H1 (cell line): Measurements from ENCODE around the gene NADK. TPM values are rescaled to one million over a fixed set of nuclear protein-coding genes. Genes with fewer than 3 reads are reported as not detected.

Source experiments
- CTCF ChIA-PET: fragments of 300-600 bp; sonication (Branson Sonifier 250); formaldehyde crosslinking; loops from one replicate; lab custom pipeline; 2021; ENCODE audit not compliant: partially characterized antibody; lab: Charles Lee
- POLR2A ChIA-PET: fragments of 300-600 bp; sonication (Branson Sonifier 250); formaldehyde crosslinking; loops from one replicate; lab custom pipeline; 2021; ENCODE audit warnings: inconsistent platforms; ENCODE audit not compliant: partially characterized antibody; lab: Charles Lee
- DNase-seq, 2 experiments: peaks; one replicate each; pipeline versions ENCODE4 v3.0.0 to v3.0.0-alpha.2; 2010 to 2022; ENCODE audit warnings: low spot score in 2 of 2, low read depth in 1 of 2, mixed read lengths in 1 of 2
- FAIRE-seq: peaks from 2 replicates; lab custom pipeline; 2011; peaks lifted over from hg19 to GRCh38; lab: Jason Lieb, UNC
- H2AFZ ChIP-seq: 2 replicates; pipeline ENCODE4 v1.8.1; 2012; ENCODE audit warnings: low read length, inconsistent platforms
- H2AK5ac ChIP-seq: 2 replicates; pipeline ENCODE4 v1.6.1; 2013; ENCODE audit warnings: low read depth, low read length
- H2BK120ac ChIP-seq: replicated peaks from 2 replicates; pipeline ENCODE3; 2013; ENCODE audit warnings: low read depth, low read length, inconsistent platforms
- H2BK12ac ChIP-seq: 2 replicates; pipeline ENCODE4 v1.6.1; 2013; ENCODE audit warnings: low read depth, low read length
- H2BK15ac ChIP-seq: 2 replicates; pipeline ENCODE4 v1.6.1; 2013; ENCODE audit warnings: low read length
- H2BK20ac ChIP-seq: 2 replicates; pipeline ENCODE4 v1.6.1; 2013; ENCODE audit warnings: low read length
- H2BK5ac ChIP-seq: 2 replicates; pipeline ENCODE4 v1.6.1; 2013; ENCODE audit warnings: low read depth, low read length
- H3K14ac ChIP-seq: 2 replicates; pipeline ENCODE4 v1.6.1; 2013; ENCODE audit warnings: inconsistent platforms; ENCODE audit not compliant: insufficient read length
- H3K18ac ChIP-seq: 2 replicates; pipeline ENCODE4 v1.6.1; 2013; ENCODE audit warnings: low read length; ENCODE audit errors: extremely low read depth
- H3K23ac ChIP-seq: 2 replicates; pipeline ENCODE4 v1.6.1; 2013; ENCODE audit warnings: inconsistent platforms; ENCODE audit not compliant: insufficient read length
- H3K23me2 ChIP-seq: 2 replicates; pipeline ENCODE4 v1.6.1; 2013; ENCODE audit warnings: low read depth, low read length
- H3K27ac ChIP-seq: 2 replicates; pipeline ENCODE4 v1.6.1; 2011; ENCODE audit warnings: low read depth, low read length, inconsistent platforms
- H3K27me3 ChIP-seq, 4 experiments: replicated peaks in 1 of 4; 1 replicate in 1 of 4; 2 replicates in 3 of 4; pipeline versions ENCODE4 v1.6.1 to v1.8.1; 2011 to 2013; ENCODE audit warnings: low read length in 3 of 4, mild to moderate bottlenecking in 3 of 4, inconsistent platforms in 2 of 4, mixed read lengths in 2 of 4, moderate library complexity in 1 of 4; ENCODE audit not compliant: control insufficient read depth in 3 of 4, insufficient read depth in 3 of 4; ENCODE audit errors: extremely low read depth in 1 of 4
- H3K36me3 ChIP-seq, 4 experiments: 2 replicates each; pipeline versions ENCODE4 v1.6.1 to v1.8.1; 2011 to 2013; ENCODE audit warnings: mild to moderate bottlenecking in 4 of 4, low read length in 3 of 4, moderate library complexity in 2 of 4, control low read depth in 1 of 4, inconsistent platforms in 1 of 4; ENCODE audit not compliant: insufficient read depth in 4 of 4, control insufficient read depth in 2 of 4
- H3K4ac ChIP-seq: replicated peaks from 2 replicates; pipeline ENCODE3; 2013; ENCODE audit warnings: low read length, low read depth, mixed read lengths, inconsistent platforms; ENCODE audit not compliant: insufficient read length
- H3K4me1 ChIP-seq, 4 experiments: replicated peaks in 1 of 4; 1 replicate in 1 of 4; 2 replicates in 3 of 4; pipeline versions ENCODE4 v1.6.1 to v1.8.1; 2011 to 2013; ENCODE audit warnings: low read length in 3 of 4, inconsistent platforms in 2 of 4, mixed read lengths in 1 of 4; ENCODE audit not compliant: insufficient read depth in 4 of 4, control insufficient read depth in 3 of 4
- H3K4me2 ChIP-seq, 2 experiments: 2 replicates each; pipeline versions ENCODE4 v1.6.1 to v1.8.1; 2011 to 2013; ENCODE audit warnings: low read depth in 2 of 2, low read length in 2 of 2, control low read depth in 1 of 2, inconsistent platforms in 1 of 2, mild to moderate bottlenecking in 1 of 2; ENCODE audit not compliant: insufficient read depth in 1 of 2
- H3K4me3 ChIP-seq, 4 experiments: fragments of 200-600, 300-600 bp in 1 of 4; sonication (generic), shearing (Covaris generic), sonication (Bioruptor Twin) in 1 of 4; 2 replicates each; pipeline versions ENCODE4 v1.5.1 to v1.8.1; 2011 to 2016; ENCODE audit warnings: low read length in 4 of 4, low read depth in 3 of 4, control low read depth in 2 of 4, inconsistent platforms in 2 of 4, mild to moderate bottlenecking in 2 of 4, mixed read lengths in 1 of 4, moderate library complexity in 1 of 4; ENCODE audit not compliant: insufficient read depth in 2 of 4; ENCODE audit errors: extremely low read depth in 1 of 4
- H3K56ac ChIP-seq: replicated peaks from 2 replicates; pipeline ENCODE3; 2013; ENCODE audit warnings: low read depth, mild to moderate bottlenecking, mixed read lengths, low read length, inconsistent platforms; ENCODE audit not compliant: insufficient read length
- H3K79me1 ChIP-seq: 2 replicates; pipeline ENCODE4 v1.6.1; 2013; ENCODE audit warnings: low read depth, low read length, control low read depth
- H3K79me2 ChIP-seq, 2 experiments: 2 replicates each; pipeline versions ENCODE4 v1.6.1 to v1.8.1; 2012 to 2013; ENCODE audit warnings: low read length in 2 of 2, mild to moderate bottlenecking in 2 of 2, inconsistent platforms in 1 of 2; ENCODE audit not compliant: insufficient read depth in 2 of 2, control insufficient read depth in 1 of 2
- H3K9ac ChIP-seq, 4 experiments: replicated peaks in 1 of 4; 1 replicate in 1 of 4; 2 replicates in 3 of 4; pipeline versions ENCODE4 v1.6.1 to v1.8.1; 2011 to 2013; ENCODE audit warnings: low read depth in 3 of 4, low read length in 3 of 4, control low read depth in 2 of 4, mild to moderate bottlenecking in 2 of 4, moderate library complexity in 2 of 4, inconsistent platforms in 1 of 4; ENCODE audit errors: extremely low read depth in 1 of 4
- H3K9me3 ChIP-seq, 2 experiments: 2 replicates each; pipeline versions ENCODE4 v1.6.1 to v1.8.1; 2012 to 2013; ENCODE audit warnings: mild to moderate bottlenecking in 2 of 2, moderate library complexity in 2 of 2, control low read depth in 1 of 2, inconsistent platforms in 1 of 2, low read depth in 1 of 2, low read length in 1 of 2, mixed read lengths in 1 of 2; ENCODE audit not compliant: insufficient read depth in 2 of 2
- H4K20me1 ChIP-seq, 2 experiments: replicated peaks in 1 of 2; 2 replicates each; pipeline versions ENCODE3 to v1.8.1; 2011 to 2013; ENCODE audit warnings: inconsistent platforms in 2 of 2, low read length in 2 of 2, mild to moderate bottlenecking in 1 of 2; ENCODE audit not compliant: insufficient read depth in 2 of 2, control insufficient read depth in 1 of 2
- H4K5ac ChIP-seq: 2 replicates; pipeline ENCODE4 v1.6.1; 2013; ENCODE audit warnings: low read length, low read depth, mixed read lengths, inconsistent platforms; ENCODE audit not compliant: insufficient read length
- H4K8ac ChIP-seq: 2 replicates; pipeline ENCODE4 v1.8.0; 2013; ENCODE audit warnings: mild to moderate bottlenecking, moderate library complexity, low read length, inconsistent platforms; ENCODE audit not compliant: insufficient read depth; ENCODE audit errors: extremely low read depth
- H4K91ac ChIP-seq: replicated peaks from 2 replicates; pipeline ENCODE3; 2013; ENCODE audit warnings: low read length, mixed read lengths, inconsistent platforms; ENCODE audit not compliant: insufficient read length
- ASH2L ChIP-seq: fragments of 200-600, 300-600 bp; sonication (generic); IDR thresholded peaks from one replicate; pipeline ENCODE4 v1.7.1; 2017; ENCODE audit warnings: low read length
- BACH1 ChIP-seq: IDR thresholded peaks from 2 replicates; pipeline ENCODE4 v1.6.1; 2012; ENCODE audit warnings: low read length, improper control_type of control experiment
- BRCA1 ChIP-seq: IDR thresholded peaks from 2 replicates; pipeline ENCODE4 v1.6.1; 2012; ENCODE audit warnings: low read depth, low read length, improper control_type of control experiment
- CBX8 ChIP-seq: fragments of 300-800, 300-1000 bp; sonication (generic); IDR thresholded peaks from 2 replicates; pipeline ENCODE4 v1.7.1; 2016; ENCODE audit warnings: low read depth, low read length, borderline replicate concordance
- GABPA ChIP-seq: IDR thresholded peaks from 2 replicates; pipeline ENCODE4 v1.6.1; 2011; ENCODE audit warnings: mild to moderate bottlenecking, low read length, moderate library complexity, borderline replicate concordance; ENCODE audit not compliant: insufficient read depth
- NANOG ChIP-seq: IDR thresholded peaks from 2 replicates; pipeline ENCODE4 v1.6.1; 2011; ENCODE audit warnings: low read length, low read depth, mild to moderate bottlenecking, inconsistent platforms; ENCODE audit not compliant: insufficient read depth, poor library complexity, severe bottlenecking
- NRF1 ChIP-seq: IDR thresholded peaks from 2 replicates; pipeline ENCODE4 v1.6.1; 2011; ENCODE audit warnings: mild to moderate bottlenecking, low read depth, low read length, improper control_type of control experiment
- PHF8 ChIP-seq: fragments of 200-600 bp; sonication (generic); conservative IDR thresholded peaks from 2 replicates; pipeline ENCODE4 v1.7.1; 2012; ENCODE audit warnings: low read depth, mild to moderate bottlenecking, inconsistent platforms, low read length, moderate library complexity
- TEAD4 ChIP-seq: IDR thresholded peaks from 2 replicates; pipeline ENCODE4 v1.6.1; 2012; ENCODE audit warnings: low read depth, low read length, inconsistent platforms, mixed read lengths
- YY1 ChIP-seq: IDR thresholded peaks from 2 replicates; pipeline ENCODE4 v1.6.1; 2011; ENCODE audit warnings: low read depth, mild to moderate bottlenecking, low read length
- WGBS, 2 experiments: shearing (Covaris generic) in 1 of 2; methylation state at CpG; one replicate each; pipeline versions ENCODE4 v1.1.6 to v1.1.7; 2013 to 2015; ENCODE audit warnings: low lambda C conversion rate in 2 of 2, mixed read lengths in 2 of 2, inconsistent platforms in 1 of 2, low coverage in 1 of 2, missing lambda C conversion rate in 1 of 2; ENCODE audit not compliant: insufficient replicate concordance in 2 of 2, insufficient coverage in 1 of 2, insufficient read length in 1 of 2; ENCODE audit errors: extremely low coverage in 1 of 2, missing lambda C conversion rate in 1 of 2; 5-methylcytosine and 5-hydroxymethylcytosine counted together
- polyA plus RNA-seq, 7 experiments: library from polyadenylated mRNA; depleted of rRNA in 3 of 7; stranded (reverse) in 5 of 7; unstranded in 2 of 7; fragments of >200 nt in 5 of 7; fragments of 200-250 nt in 2 of 7; gene quantifications; 1 replicate in 5 of 7; 2 replicates in 1 of 7; 4 replicates in 1 of 7; pipeline versions ENCODE4 v1.2.1 to v1.2.3, GENCODE V29; 2011 to 2013; ENCODE audit warnings: missing spikeins in 2 of 7, mixed read lengths in 2 of 7
- total RNA-seq: library from RNA; stranded (reverse); fragmentation: NEBNext Ultra II Directional; extraction: Animal tissue kit (Norgen Biotek cat#: 25700); gene quantifications from 2 replicates; pipeline ENCODE4 v1.2.1, GENCODE V29; 2021
- TF ChIP-seq, protein P1 (sequence below): IDR thresholded peaks from 2 replicates; pipeline ENCODE4 v1.6.1; 2011; ENCODE audit warnings: low read length, improper control_type of control experiment
- TF ChIP-seq, protein P2 (sequence below): IDR thresholded peaks from 2 replicates; pipeline ENCODE4 v1.6.1; 2012; ENCODE audit warnings: inconsistent platforms

Gene NADK
- total and polyA plus RNA-seq, 2 of the 8 experiments (the other 6 are each of a cell fraction or from before 2014, with no cell fraction given), result 78.0 to 89.7 TPM

DNA sequence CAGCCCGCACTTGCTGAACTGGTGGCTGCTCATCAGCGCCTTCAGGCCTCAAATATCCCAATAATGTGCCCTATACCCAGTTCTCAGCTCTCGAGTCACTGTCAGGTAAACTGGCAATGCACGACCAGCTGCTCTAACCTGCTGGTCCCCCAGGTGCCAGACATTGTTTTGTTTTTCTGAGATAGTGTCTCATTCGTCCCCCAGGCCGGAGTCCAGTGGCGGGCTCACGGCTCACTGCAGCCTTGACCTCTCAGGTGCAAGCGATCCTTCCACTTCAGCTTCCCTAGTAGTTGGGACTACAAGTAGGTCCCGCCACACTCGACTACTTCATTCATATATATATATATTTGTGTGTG, 1.0 kb upstream of the NADK start:
- Histone ChIP-seq H2BK20ac (peak overlapping the region; percentile 94; the same call in 1 of the 2 replicates), H3K27me3 (no peaks in the 10 kb centered on the region), H3K4me1 (peaks cover 3 to 48% (median 32%) of the 10 kb centered on the region in 4 experiments), H4K91ac (peak overlapping the region; percentile 99), H3K18ac (peak overlapping the region; percentile 97), H2BK12ac (peak overlapping the region; percentile 90; the same call in 1 of the 2 replicates), H3K27ac (peak overlapping the region; percentile 76), H2BK15ac (peak overlapping the region; percentile 46; the same call in 1 of the 2 replicates), H3K79me1 (peaks cover 10% of the 10 kb centered on the region; the same call in 1 of the 2 replicates), H2AK5ac (peak overlapping the region; percentile 67; the same call in 1 of the 2 replicates), H3K23me2 (peaks cover 14% of the 10 kb centered on the region), H2AFZ (no peak overlapping the region), H3K36me3 (no peaks in the 10 kb centered on the region), H4K5ac (peak overlapping the region; percentile 90), H3K9me3 (no peaks in the 10 kb centered on the region), H2BK120ac (peak overlapping the region; percentile 95), H2BK5ac (peak overlapping the region; percentile 99), H3K56ac (peak overlapping the region; percentile 93), H3K23ac (no peak overlapping the region), H3K4me3 (peak overlapping the region; percentile 66 to 91 (median 77)), H4K20me1 (peaks cover 11 to 16% of the 10 kb centered on the region in 2 experiments), H3K14ac (no peak overlapping the region), H3K4me2 (peak overlapping the region; percentile 81 to 99), H3K9ac (peak overlapping the region in 3 of 4 experiments; percentile 66 to 75 (median 74); a peak in 5 of 7 replicates), H3K79me2 (peaks cover 16 to 36% of the 10 kb centered on the region in 2 experiments), H4K8ac (peak overlapping the region; percentile 66), H3K4ac (peak overlapping the region; percentile 46)
- CTCF ChIA-PET, result interaction anchor here (0.6 to 2.3 kb wide), 11 partner anchors 10 to 665 kb away, joined by 3 to 24 read pairs (median 4); no protein-coding TSS in a partner anchor
- WGBS, 2 experiments, result 29% methylated on average over 11 of the region's 11 CpGs; no CpG with 5 or more reads in 1 of the 2 experiments
- POLR2A ChIA-PET, result interaction anchor here (0.6 to 2.6 kb wide), 12 partner anchors 10 to 453 kb away, joined by 3 to 17 read pairs (median 4); no protein-coding TSS in a partner anchor
- no peak for DNase-seq
- no peak for FAIRE-seq
- TF ChIP-seq PHF8 (no peak), ASH2L (no peak), TEAD4 (no peak), NRF1 (no peak), GABPA (no peak), BACH1 (no peak), CBX8 (no peak), NANOG (no peak), YY1 (no peak), BRCA1 (no peak)
- TF ChIP-seq, protein P1, sequence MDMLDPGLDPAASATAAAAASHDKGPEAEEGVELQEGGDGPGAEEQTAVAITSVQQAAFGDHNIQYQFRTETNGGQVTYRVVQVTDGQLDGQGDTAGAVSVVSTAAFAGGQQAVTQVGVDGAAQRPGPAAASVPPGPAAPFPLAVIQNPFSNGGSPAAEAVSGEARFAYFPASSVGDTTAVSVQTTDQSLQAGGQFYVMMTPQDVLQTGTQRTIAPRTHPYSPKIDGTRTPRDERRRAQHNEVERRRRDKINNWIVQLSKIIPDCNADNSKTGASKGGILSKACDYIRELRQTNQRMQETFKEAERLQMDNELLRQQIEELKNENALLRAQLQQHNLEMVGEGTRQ, result no peak
- TF ChIP-seq, protein P2, sequence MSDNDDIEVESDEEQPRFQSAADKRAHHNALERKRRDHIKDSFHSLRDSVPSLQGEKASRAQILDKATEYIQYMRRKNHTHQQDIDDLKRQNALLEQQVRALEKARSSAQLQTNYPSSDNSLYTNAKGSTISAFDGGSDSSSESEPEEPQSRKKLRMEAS, result no peak
